Esophagus squamous epithelium (tissue), 4 donors: Measurements from ENCODE around the gene DLK1.

ENCODE experiments used
- POLR2A ChIP-seq, 4 donors: fragments of 450-650 bp; IDR thresholded peaks; one replicate each; pipeline ENCODE4 v1.6.1; 2017; ENCODE audit warnings: antibody characterized with exemption in 4 of 4, mild to moderate bottlenecking in 4 of 4, moderate library complexity in 3 of 4
- TF ChIP-seq, protein P1 (sequence below), 6 experiments: fragments of 450-650 bp in 4 of 6; fragments of 200-600 bp in 2 of 6; sonication (generic) in 2 of 6; IDR thresholded peaks; one replicate each; pipeline ENCODE4 v1.5.1; 2016 to 2019; ENCODE audit warnings: antibody characterized with exemption in 6 of 6, mild to moderate bottlenecking in 4 of 6, moderate library complexity in 4 of 6

DNA sequence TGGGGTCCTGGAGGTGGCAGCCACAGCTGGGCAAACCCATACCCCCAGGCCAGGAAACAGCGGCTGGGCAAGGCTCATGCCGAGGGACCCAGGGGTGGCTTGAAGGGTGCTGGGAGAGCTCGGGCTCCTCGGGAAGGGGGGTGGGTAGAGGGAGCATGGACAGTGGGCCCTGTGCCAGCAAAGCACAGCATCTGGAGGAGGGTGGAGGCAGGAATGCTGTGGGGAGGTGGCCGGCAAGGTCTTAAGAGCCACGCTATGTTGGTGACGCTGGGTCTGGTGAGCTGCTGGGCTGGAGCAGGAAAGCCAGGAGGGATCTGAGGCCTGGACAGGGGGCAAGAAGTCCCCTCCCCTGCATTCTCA lies 48.2 kb upstream of the DLK1 start:
- TF ChIP-seq, protein P1, sequence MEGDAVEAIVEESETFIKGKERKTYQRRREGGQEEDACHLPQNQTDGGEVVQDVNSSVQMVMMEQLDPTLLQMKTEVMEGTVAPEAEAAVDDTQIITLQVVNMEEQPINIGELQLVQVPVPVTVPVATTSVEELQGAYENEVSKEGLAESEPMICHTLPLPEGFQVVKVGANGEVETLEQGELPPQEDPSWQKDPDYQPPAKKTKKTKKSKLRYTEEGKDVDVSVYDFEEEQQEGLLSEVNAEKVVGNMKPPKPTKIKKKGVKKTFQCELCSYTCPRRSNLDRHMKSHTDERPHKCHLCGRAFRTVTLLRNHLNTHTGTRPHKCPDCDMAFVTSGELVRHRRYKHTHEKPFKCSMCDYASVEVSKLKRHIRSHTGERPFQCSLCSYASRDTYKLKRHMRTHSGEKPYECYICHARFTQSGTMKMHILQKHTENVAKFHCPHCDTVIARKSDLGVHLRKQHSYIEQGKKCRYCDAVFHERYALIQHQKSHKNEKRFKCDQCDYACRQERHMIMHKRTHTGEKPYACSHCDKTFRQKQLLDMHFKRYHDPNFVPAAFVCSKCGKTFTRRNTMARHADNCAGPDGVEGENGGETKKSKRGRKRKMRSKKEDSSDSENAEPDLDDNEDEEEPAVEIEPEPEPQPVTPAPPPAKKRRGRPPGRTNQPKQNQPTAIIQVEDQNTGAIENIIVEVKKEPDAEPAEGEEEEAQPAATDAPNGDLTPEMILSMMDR (IDR thresholded peaks at IDR 0.05), result no peak
- TF ChIP-seq POLR2A (IDR thresholded peaks at IDR 0.05), result no peak
